ENCODE data around the gene GORASP2. TPM values are rescaled to one million over a fixed set of nuclear protein-coding genes. Genes with fewer than 3 reads are reported as not detected.

Gene GORASP2
- total and polyA plus RNA-seq, 4 donors: 34.9 to 77.1 (median 56.8) TPM

- no peak for DNase-seq
- no peaks in the 10 kb centered on the region for H3K9me3 ChIP-seq (ENCODE audit: control insufficient read depth, low read length)
- no peak for ATAC-seq (ENCODE audit: low FRiP score)
- no peaks in the 10 kb centered on the region for H3K27me3 ChIP-seq (ENCODE audit: control insufficient read depth in 1 of 2, insufficient read depth in 2 of 2, low read length in 1 of 2)
- H3K4me1 ChIP-seq (ENCODE audit: control insufficient read depth in 1 of 2, insufficient read depth in 2 of 2, low read length in 2 of 2): peaks cover 0 to 2% of the 10 kb centered on the region in 2 donors
- H3K27ac ChIP-seq (ENCODE audit: low read depth in 1 of 2, low read length in 2 of 2): no peak overlapping the region
- intact Hi-C loops (cut with DNase I): no loop called here
- 91% methylated on average over 4 of the region's 4 CpGs for whole genome bisulfite sequencing, 2 donors
- no peaks in the 10 kb centered on the region for H3K36me3 ChIP-seq (ENCODE audit: control insufficient read depth in 1 of 2, insufficient read depth in 2 of 2, low read length in 1 of 2)
- no peak overlapping the region for H3K4me3 ChIP-seq (ENCODE audit: low read length in 2 of 2)
Observed at GRCh38 chr2:170942615-170943014, 13.6 kb downstream of the GORASP2 start.

- no peaks in the 10 kb centered on the region for H3K27me3 ChIP-seq (ENCODE audit: control insufficient read depth in 1 of 2, insufficient read depth in 2 of 2, low read length in 1 of 2)
- H3K27ac ChIP-seq (ENCODE audit: low read depth in 1 of 2, low read length in 2 of 2): no peak overlapping the region
- H3K9me3 ChIP-seq (ENCODE audit: control insufficient read depth, low read length): no peaks in the 10 kb centered on the region
- H3K36me3 ChIP-seq (ENCODE audit: control insufficient read depth in 1 of 2, insufficient read depth in 2 of 2, low read length in 1 of 2): no peaks in the 10 kb centered on the region
- H3K4me3 ChIP-seq (ENCODE audit: low read length in 2 of 2): no peak overlapping the region
- DNase-seq: no peak
- intact Hi-C loops (cut with DNase I): no loop called here
- ATAC-seq (ENCODE audit: low FRiP score): no peak
- 31 to 48% methylated on average over 1 of the region's 1 CpG for WGBS, 2 donors
- peaks cover 0 to 2% of the 10 kb centered on the region in 2 donors for H3K4me1 ChIP-seq (ENCODE audit: control insufficient read depth in 1 of 2, insufficient read depth in 2 of 2, low read length in 2 of 2)
Observed at GRCh38 chr2:170943041-170943440, 14.0 kb downstream of the GORASP2 start.

GRCh38 chr2:170943596-170943995 lies 14.5 kb downstream of the GORASP2 start:
- no peak overlapping the region for H3K4me3 ChIP-seq (ENCODE audit: low read length in 2 of 2)
- H3K4me1 ChIP-seq (ENCODE audit: control insufficient read depth in 1 of 2, insufficient read depth in 2 of 2, low read length in 2 of 2): peaks cover 0 to 2% of the 10 kb centered on the region in 2 donors
- DNase-seq (no peak), ATAC-seq (ENCODE audit: low FRiP score) (no peak)
- no peak overlapping the region for H3K27ac ChIP-seq (ENCODE audit: low read depth in 1 of 2, low read length in 2 of 2)
- H3K27me3 ChIP-seq (ENCODE audit: control insufficient read depth in 1 of 2, insufficient read depth in 2 of 2, low read length in 1 of 2): no peaks in the 10 kb centered on the region
- H3K9me3 ChIP-seq (ENCODE audit: control insufficient read depth, low read length): no peaks in the 10 kb centered on the region
- intact Hi-C loops (cut with DNase I): no loop called here
- no peaks in the 10 kb centered on the region for H3K36me3 ChIP-seq (ENCODE audit: control insufficient read depth in 1 of 2, insufficient read depth in 2 of 2, low read length in 1 of 2)
- WGBS, 2 donors: 77 to 84% methylated on average over 6 of the region's 6 CpGs

GRCh38 chr2:170944545-170944944 lies 15.5 kb downstream of the GORASP2 start:
- H3K4me1 ChIP-seq (ENCODE audit: control insufficient read depth in 1 of 2, insufficient read depth in 2 of 2, low read length in 2 of 2): peaks cover 0 to 2% of the 10 kb centered on the region in 2 donors
- H3K9me3 ChIP-seq (ENCODE audit: control insufficient read depth, low read length): no peaks in the 10 kb centered on the region
- H3K4me3 ChIP-seq (ENCODE audit: low read length in 2 of 2): no peak overlapping the region
- DNase-seq (no peak), ATAC-seq (ENCODE audit: low FRiP score) (no peak)
- intact Hi-C loops (cut with DNase I): no loop called here
- H3K27me3 ChIP-seq (ENCODE audit: control insufficient read depth in 1 of 2, insufficient read depth in 2 of 2, low read length in 1 of 2): no peaks in the 10 kb centered on the region
- H3K27ac ChIP-seq (ENCODE audit: low read depth in 1 of 2, low read length in 2 of 2): no peak overlapping the region
- peaks cover 0 to 3% of the 10 kb centered on the region in 2 donors for H3K36me3 ChIP-seq (ENCODE audit: control insufficient read depth in 1 of 2, insufficient read depth in 2 of 2, low read length in 1 of 2)
- 79 to 91% methylated on average over 1 of the region's 1 CpG for WGBS, 2 donors

- ATAC-seq (ENCODE audit: low FRiP score): no peak
- no peak for DNase-seq
- 73 to 74% methylated on average over 5 of the region's 5 CpGs for WGBS, 2 donors
- no peak overlapping the region for H3K27ac ChIP-seq (ENCODE audit: low read depth in 1 of 2, low read length in 2 of 2)
- no peaks in the 10 kb centered on the region for H3K9me3 ChIP-seq (ENCODE audit: control insufficient read depth, low read length)
- intact Hi-C loops (cut with DNase I): no loop called here
- H3K4me3 ChIP-seq (ENCODE audit: low read length in 2 of 2): no peak overlapping the region
- no peaks in the 10 kb centered on the region for H3K4me1 ChIP-seq (ENCODE audit: control insufficient read depth in 1 of 2, insufficient read depth in 2 of 2, low read length in 2 of 2)
- H3K36me3 ChIP-seq (ENCODE audit: control insufficient read depth in 1 of 2, insufficient read depth in 2 of 2, low read length in 1 of 2): peaks cover 4 to 12% of the 10 kb centered on the region in 2 donors
- H3K27me3 ChIP-seq (ENCODE audit: control insufficient read depth in 1 of 2, insufficient read depth in 2 of 2, low read length in 1 of 2): no peaks in the 10 kb centered on the region
Observed at GRCh38 chr2:170949415-170949814, 20.4 kb downstream of the GORASP2 start.

- Histone ChIP-seq H3K9me3 (ENCODE audit: control insufficient read depth, low read length) (no peaks in the 10 kb centered on the region), H3K27ac (ENCODE audit: low read depth in 1 of 2, low read length in 2 of 2) (no peak overlapping the region), H3K4me3 (ENCODE audit: low read length in 2 of 2) (no peak overlapping the region), H3K36me3 (ENCODE audit: control insufficient read depth in 1 of 2, insufficient read depth in 2 of 2, low read length in 1 of 2) (peaks cover 4 to 12% of the 10 kb centered on the region in 2 donors), H3K4me1 (ENCODE audit: control insufficient read depth in 1 of 2, insufficient read depth in 2 of 2, low read length in 2 of 2) (no peaks in the 10 kb centered on the region), H3K27me3 (ENCODE audit: control insufficient read depth in 1 of 2, insufficient read depth in 2 of 2, low read length in 1 of 2) (no peaks in the 10 kb centered on the region)
- DNase-seq (no peak), ATAC-seq (ENCODE audit: low FRiP score) (no peak)
- 89 to 91% methylated on average over 4 of the region's 4 CpGs for WGBS, 2 donors
- intact Hi-C loops (cut with DNase I): no loop called here
Observed at GRCh38 chr2:170950221-170950761, 21.2 kb downstream of the GORASP2 start.

- Histone ChIP-seq H3K27ac (ENCODE audit: low read depth in 1 of 2, low read length in 2 of 2) (no peak overlapping the region), H3K36me3 (ENCODE audit: control insufficient read depth in 1 of 2, insufficient read depth in 2 of 2, low read length in 1 of 2) (peaks cover 12% of the 10 kb centered on the region in 2 donors), H3K27me3 (ENCODE audit: control insufficient read depth in 1 of 2, insufficient read depth in 2 of 2, low read length in 1 of 2) (no peaks in the 10 kb centered on the region), H3K9me3 (ENCODE audit: control insufficient read depth, low read length) (no peaks in the 10 kb centered on the region), H3K4me1 (ENCODE audit: control insufficient read depth in 1 of 2, insufficient read depth in 2 of 2, low read length in 2 of 2) (no peaks in the 10 kb centered on the region), H3K4me3 (ENCODE audit: low read length in 2 of 2) (no peak overlapping the region)
- DNase-seq (no peak), ATAC-seq (ENCODE audit: low FRiP score) (no peak)
- WGBS, 2 donors: 55 to 74% methylated on average over 4 of the region's 4 CpGs
- intact Hi-C loops (cut with DNase I): no loop called here
Observed at GRCh38 chr2:170953941-170954340, 24.9 kb downstream of the GORASP2 start.

- no peak overlapping the region for H3K27ac ChIP-seq (ENCODE audit: low read depth in 1 of 2, low read length in 2 of 2)
- intact Hi-C loops (cut with DNase I): no loop called here
- no peaks in the 10 kb centered on the region for H3K9me3 ChIP-seq (ENCODE audit: control insufficient read depth, low read length)
- no peaks in the 10 kb centered on the region for H3K27me3 ChIP-seq (ENCODE audit: control insufficient read depth in 1 of 2, insufficient read depth in 2 of 2, low read length in 1 of 2)
- ATAC-seq (ENCODE audit: low FRiP score) (no peak), DNase-seq (no peak)
- H3K4me3 ChIP-seq (ENCODE audit: low read length in 2 of 2): no peak overlapping the region
- 58 to 71% methylated on average over 5 of the region's 5 CpGs for WGBS, 2 donors
- H3K4me1 ChIP-seq (ENCODE audit: control insufficient read depth in 1 of 2, insufficient read depth in 2 of 2, low read length in 2 of 2): no peaks in the 10 kb centered on the region
- peaks cover 4 to 7% of the 10 kb centered on the region in 2 donors for H3K36me3 ChIP-seq (ENCODE audit: control insufficient read depth in 1 of 2, insufficient read depth in 2 of 2, low read length in 1 of 2)
Observed at GRCh38 chr2:170963386-170963785, 34.3 kb downstream of the GORASP2 start.

GRCh38 chr2:170965446-170966225 lies 36.6 kb downstream of the GORASP2 start:
- ATAC-seq (ENCODE audit: low FRiP score) (no peak), DNase-seq (no peak)
- intact Hi-C loops (cut with DNase I): no loop called here
- Histone ChIP-seq H3K27ac (ENCODE audit: low read depth in 1 of 2, low read length in 2 of 2) (no peak overlapping the region), H3K4me1 (ENCODE audit: control insufficient read depth in 1 of 2, insufficient read depth in 2 of 2, low read length in 2 of 2) (no peaks in the 10 kb centered on the region), H3K36me3 (ENCODE audit: control insufficient read depth in 1 of 2, insufficient read depth in 2 of 2, low read length in 1 of 2) (peaks cover 4 to 7% of the 10 kb centered on the region in 2 donors), H3K4me3 (ENCODE audit: low read length in 2 of 2) (no peak overlapping the region), H3K27me3 (ENCODE audit: control insufficient read depth in 1 of 2, insufficient read depth in 2 of 2, low read length in 1 of 2) (no peaks in the 10 kb centered on the region), H3K9me3 (ENCODE audit: control insufficient read depth, low read length) (no peaks in the 10 kb centered on the region)
- WGBS, 2 donors: 77 to 78% methylated on average over 20 of the region's 20 CpGs
